Activated CD4-positive, alpha-beta T cell treated with anti-CD3 and anti-CD28 coated beads, Interleukin-2, amount 10 ng/mL, durations not matched to agents 7 days and 5 days (primary cell): ENCODE measurements around the gene SPHKAP. TPM values are rescaled to one million over a fixed set of nuclear protein-coding genes. Genes with fewer than 3 reads are reported as not detected.
"Not testable (repeated sequence)": the region's sequence is repeated elsewhere in the genome, so short reads cannot be mapped to it uniquely, and the experiment has no call there.

Source experiments
- CTCF ChIA-PET: fragments of 350-600 bp; sonication (Branson Sonifier 250); formaldehyde crosslinking; loops from one replicate; lab custom pipeline; 2021; ENCODE audit warnings: antibody characterized with exemption; lab: Charles Lee
- POLR2A ChIA-PET: fragments of 350-600 bp; sonication (Branson Sonifier 250); formaldehyde crosslinking; loops from one replicate; lab custom pipeline; 2021; ENCODE audit warnings: antibody characterized with exemption; lab: Charles Lee
- DNase-seq: peaks from one replicate; pipeline ENCODE4 v3.0.0-alpha.2; 2020
- H3K27ac Mint-ChIP-seq: one replicate; pipeline ENCODE4 v1.8.0; 2021; ENCODE audit warnings: mild to moderate bottlenecking, moderate library complexity, mixed read lengths
- H3K27me3 Mint-ChIP-seq: one replicate; pipeline ENCODE4 v1.8.0; 2021; ENCODE audit warnings: mixed read lengths
- H3K36me3 Mint-ChIP-seq: one replicate; pipeline ENCODE4 v1.8.0; 2021; ENCODE audit warnings: low read depth, mixed read lengths
- H3K4me1 Mint-ChIP-seq: one replicate; pipeline ENCODE4 v1.8.0; 2021; ENCODE audit warnings: mixed read lengths
- H3K4me3 Mint-ChIP-seq: one replicate; pipeline ENCODE4 v1.8.0; 2021; ENCODE audit warnings: mild to moderate bottlenecking, moderate library complexity, mixed read lengths
- H3K9me3 Mint-ChIP-seq: one replicate; pipeline ENCODE4 v1.8.0; 2021; ENCODE audit warnings: mixed read lengths
- total RNA-seq, 2 experiments: library from RNA; stranded (reverse); gene quantifications; one replicate each; pipeline ENCODE4 v1.2.3, GENCODE V29; 2021

SPHKAP gene
- total RNA-seq, 2 experiments from 2014 or later = not detected

DNA sequence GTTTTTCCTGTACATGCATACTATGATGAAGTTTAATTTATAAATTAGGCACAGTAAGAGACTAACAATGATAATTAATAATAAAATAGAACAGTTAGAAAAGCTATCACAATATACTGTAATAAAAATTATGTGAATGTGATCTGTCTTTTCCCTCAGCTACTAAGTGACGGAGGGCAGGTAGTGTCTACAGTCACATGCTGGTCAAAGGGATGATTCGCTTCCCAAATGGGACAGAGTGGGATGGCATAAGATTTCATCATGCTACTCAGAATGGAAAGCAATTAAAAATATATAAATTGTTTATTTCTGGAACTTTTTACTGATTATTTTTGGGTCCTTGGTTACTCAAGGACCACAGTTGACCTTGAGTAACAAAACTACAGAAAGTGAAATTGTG lies 238.5 kb downstream of the SPHKAP start:
- Mint-ChIP-seq H3K4me3 (no peak overlapping the region), H3K9me3 (no peaks in the 10 kb centered on the region), H3K36me3 (no peaks in the 10 kb centered on the region), H3K27me3 (no peaks in the 10 kb centered on the region), H3K27ac (no peak overlapping the region), H3K4me1 (no peaks in the 10 kb centered on the region)
- POLR2A ChIA-PET = no interaction called here
- no peak for DNase-seq
- CTCF ChIA-PET = interaction anchor here (0.6 kb wide), 1 partner anchor 1664 kb away, joined by 3 read pairs; no protein-coding TSS in a partner anchor

DNA sequence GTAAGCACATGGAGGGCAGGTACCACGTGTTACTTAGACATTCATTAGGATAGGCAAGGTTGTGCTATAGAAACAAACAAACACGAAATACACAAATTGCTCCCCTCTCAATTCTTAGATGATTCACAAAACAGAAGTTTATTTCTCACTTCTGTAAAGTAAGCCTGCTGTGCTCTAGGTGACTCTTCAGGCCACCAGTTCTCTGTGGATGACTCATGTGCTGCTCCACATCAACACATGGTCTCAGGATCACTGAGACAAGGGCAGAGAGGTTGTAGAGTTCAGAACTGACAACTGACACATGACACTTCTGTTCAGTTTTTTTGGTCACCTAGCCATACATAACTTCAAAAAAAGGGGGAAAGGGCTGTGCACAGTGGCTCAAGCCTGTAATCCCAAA lies 239.5 kb downstream of the SPHKAP start:
- no peak for DNase-seq
- POLR2A ChIA-PET = no interaction called here
- Mint-ChIP-seq H3K27ac (no peak overlapping the region), H3K4me3 (no peak overlapping the region), H3K4me1 (no peaks in the 10 kb centered on the region), H3K27me3 (no peaks in the 10 kb centered on the region), H3K36me3 (no peaks in the 10 kb centered on the region), H3K9me3 (no peaks in the 10 kb centered on the region)
- CTCF ChIA-PET = no interaction called here

DNA sequence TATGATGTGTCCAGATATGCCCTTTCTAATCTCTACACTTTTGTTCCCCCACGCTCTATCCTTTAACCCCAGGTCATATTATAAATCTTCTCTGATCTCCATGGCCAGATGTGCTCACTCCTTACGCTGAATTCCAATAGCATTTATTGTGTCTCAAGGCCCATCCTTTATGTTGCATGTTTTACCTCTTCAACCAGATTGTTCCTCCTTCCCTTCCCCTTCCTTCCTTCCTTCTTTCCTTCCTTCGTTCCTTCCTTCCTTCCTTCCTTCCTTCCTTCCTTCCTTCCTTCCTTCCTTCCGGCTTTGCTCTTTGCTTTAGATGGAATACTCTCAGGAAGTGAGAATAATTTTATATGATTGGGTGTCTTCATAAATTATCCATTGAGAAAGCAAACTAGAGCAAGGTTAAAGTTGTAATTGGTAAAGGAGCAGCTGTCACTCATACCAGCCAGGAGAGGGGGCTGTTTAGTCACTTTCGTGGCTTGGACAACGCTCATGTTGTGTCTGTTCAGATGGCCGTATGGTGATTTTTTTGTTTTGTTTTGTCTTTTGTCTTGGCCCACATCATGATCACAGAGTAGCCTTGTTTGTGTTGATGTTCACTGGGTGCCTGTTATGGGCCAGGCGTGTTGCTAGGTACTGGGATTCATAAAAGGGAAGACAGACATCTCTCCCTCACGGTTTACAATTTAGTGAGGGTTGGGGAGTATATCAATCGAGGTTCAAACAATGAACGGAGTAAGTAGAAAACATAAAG lies 242.0 kb downstream of the SPHKAP start:
- no peak overlapping the region for H3K27ac Mint-ChIP-seq
- no peak overlapping the region for H3K4me3 Mint-ChIP-seq
- H3K9me3 Mint-ChIP-seq = no peaks in the 10 kb centered on the region
- no peaks in the 10 kb centered on the region for H3K27me3 Mint-ChIP-seq
- ChIA-PET CTCF (no interaction called here), POLR2A (no interaction called here)
- no peaks in the 10 kb centered on the region for H3K36me3 Mint-ChIP-seq
- no peaks in the 10 kb centered on the region for H3K4me1 Mint-ChIP-seq
- DNase-seq = no peak

DNA sequence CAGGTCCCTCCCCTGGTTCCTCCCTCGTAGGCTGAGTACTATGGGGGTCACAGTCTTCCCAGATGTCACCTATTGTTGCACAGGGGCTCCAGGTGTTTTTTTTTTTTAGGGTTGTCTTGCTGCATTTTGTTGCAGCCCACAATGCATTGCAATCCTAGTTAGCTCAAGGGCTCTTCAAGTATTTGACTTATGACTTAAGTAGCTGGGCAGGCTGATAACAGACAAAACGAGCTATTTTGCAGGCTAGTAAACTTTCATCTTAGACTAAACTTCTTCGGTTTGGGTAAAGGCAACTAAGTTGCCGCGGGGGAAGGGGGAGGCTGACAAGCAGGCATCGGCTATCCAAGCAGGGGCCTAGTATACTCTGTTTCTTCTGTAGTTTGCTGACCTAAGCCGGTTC lies 245.2 kb downstream of the SPHKAP start:
- H3K27me3 Mint-ChIP-seq, H3K27ac Mint-ChIP-seq, H3K4me3 Mint-ChIP-seq, H3K9me3 Mint-ChIP-seq, DNase-seq, H3K36me3 Mint-ChIP-seq, H3K4me1 Mint-ChIP-seq, POLR2A ChIA-PET: not testable (repeated sequence)
- CTCF ChIA-PET = interaction anchor here (0.7 kb wide), 1 partner anchor 179 kb away, joined by 3 read pairs; no protein-coding TSS in a partner anchor

DNA sequence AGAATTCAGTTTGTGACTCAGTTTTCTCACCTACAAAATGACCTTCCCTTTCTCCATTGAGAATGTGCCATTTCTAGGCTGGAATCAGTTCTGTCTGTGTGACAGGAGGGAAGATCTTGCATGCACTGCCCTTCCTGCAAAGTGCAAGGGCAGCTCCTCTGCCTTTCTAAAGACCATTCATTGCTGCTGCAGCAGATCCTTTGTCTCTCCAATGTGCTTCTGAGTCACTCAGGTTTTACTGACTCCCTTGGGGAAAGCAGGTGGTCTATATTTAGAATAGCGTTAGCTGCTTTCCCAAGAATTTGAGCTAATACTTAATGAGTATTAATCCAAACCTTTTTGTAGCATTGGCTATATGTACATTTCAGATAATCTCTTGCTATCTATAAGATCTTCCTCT lies 247.6 kb downstream of the SPHKAP start:
- CTCF ChIA-PET = no interaction called here
- Mint-ChIP-seq H3K36me3 (no peaks in the 10 kb centered on the region), H3K27me3 (peaks cover 2% of the 10 kb centered on the region), H3K4me3 (no peak overlapping the region), H3K9me3 (no peaks in the 10 kb centered on the region), H3K4me1 (no peaks in the 10 kb centered on the region), H3K27ac (no peak overlapping the region)
- POLR2A ChIA-PET = no interaction called here
- no peak for DNase-seq

DNA sequence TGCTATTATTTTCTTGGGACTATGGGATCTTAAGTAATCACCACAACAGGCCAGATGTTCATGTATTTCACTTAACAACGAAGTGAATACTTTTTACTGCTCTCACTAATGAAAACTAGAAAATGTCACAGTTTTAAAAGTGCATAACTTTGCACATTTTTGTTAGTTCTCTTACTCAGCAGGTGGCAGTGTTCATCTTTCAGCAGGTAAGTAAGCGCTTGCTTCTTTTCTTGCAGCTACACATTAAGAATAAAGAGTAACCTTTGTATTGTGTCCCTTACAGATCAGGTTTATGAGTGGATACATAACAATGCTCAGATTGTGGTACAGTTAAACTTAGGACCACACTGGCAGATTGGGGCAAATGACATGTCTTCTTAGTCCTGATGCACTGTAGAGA lies 249.1 kb downstream of the SPHKAP start:
- CTCF ChIA-PET = no interaction called here
- no peaks in the 10 kb centered on the region for H3K9me3 Mint-ChIP-seq

DNA sequence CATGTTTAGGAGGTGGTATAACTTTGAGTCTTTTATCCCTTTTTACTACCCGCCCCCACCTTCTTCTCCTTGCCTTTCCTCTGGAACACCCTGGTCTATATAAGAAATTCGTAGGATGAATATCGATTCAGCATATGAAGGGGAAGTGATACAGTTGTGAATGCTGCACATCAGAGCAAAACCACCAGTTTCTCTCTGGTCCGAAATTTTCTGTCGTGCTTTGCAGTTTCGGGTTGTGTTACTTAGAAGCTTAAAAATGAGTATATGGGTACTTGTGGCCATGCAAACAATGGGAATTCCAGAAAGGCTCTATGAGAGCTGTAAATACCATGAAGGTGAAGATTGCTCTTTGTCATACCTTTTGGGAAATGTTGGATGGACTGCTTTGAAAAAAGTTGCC lies 249.5 kb downstream of the SPHKAP start:
- no peak for DNase-seq
- POLR2A ChIA-PET = no interaction called here
- no peak overlapping the region for H3K4me3 Mint-ChIP-seq
- no peak overlapping the region for H3K27ac Mint-ChIP-seq
- H3K36me3 Mint-ChIP-seq = no peaks in the 10 kb centered on the region
- no peaks in the 10 kb centered on the region for H3K9me3 Mint-ChIP-seq
- H3K27me3 Mint-ChIP-seq = peaks cover 2% of the 10 kb centered on the region
- no peaks in the 10 kb centered on the region for H3K4me1 Mint-ChIP-seq
- CTCF ChIA-PET = no interaction called here

More for the DNA sequence above, 249.1 kb downstream of the SPHKAP start:
- Mint-ChIP-seq H3K36me3 (no peaks in the 10 kb centered on the region), H3K27ac (no peak overlapping the region), H3K27me3 (peaks cover 2% of the 10 kb centered on the region), H3K4me1 (no peaks in the 10 kb centered on the region), H3K4me3 (no peak overlapping the region)
- POLR2A ChIA-PET = no interaction called here
- DNase-seq = no peak
